ENCODE measurements around the gene PKD1L1.

DNA sequence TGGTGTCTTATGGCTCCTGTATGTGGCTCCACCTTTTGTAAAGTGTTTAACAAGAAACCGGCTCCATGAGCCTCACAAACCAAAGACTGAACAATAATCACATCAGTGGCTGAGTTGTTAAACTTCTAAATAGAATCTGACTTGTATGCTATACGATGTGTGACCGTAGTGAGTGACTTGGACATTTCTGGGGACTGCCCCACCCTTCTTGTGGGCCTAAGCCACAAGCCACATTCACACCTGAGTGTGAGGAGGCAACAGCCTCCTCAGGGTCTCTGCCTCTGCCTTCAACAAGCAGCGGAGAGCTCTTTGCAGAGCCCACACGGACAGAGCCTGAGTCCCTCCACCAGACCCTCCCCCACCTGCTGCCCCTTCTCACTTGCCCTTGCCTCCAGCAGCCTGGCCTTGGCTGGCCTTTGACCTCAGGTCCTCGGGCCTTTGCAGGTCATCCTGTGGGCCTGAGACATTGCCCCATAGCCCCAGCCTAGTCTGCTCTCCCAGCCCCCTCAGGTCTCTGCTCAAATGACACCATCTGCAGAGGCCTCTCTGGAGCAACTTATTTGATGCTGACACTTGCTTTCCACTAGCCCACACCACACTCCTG, 209.6 kb downstream of the PKD1L1 start:
- TF ChIP-seq EZH2 (IDR thresholded peaks at IDR 0.05) (no peak), POLR2AphosphoS5 (IDR thresholded peaks at IDR 0.05; ENCODE audit: borderline replicate concordance, low read depth, low read length) (no peak), FOXP2 (optimal IDR thresholded peaks at IDR 0.05; ENCODE audit: control extremely low read depth, extremely low read length, insufficient read depth) (no peak)
